Activated gamma-delta T cell treated with Interleukin-2 at 50 U/mL for 16 hours (primary cell): Measurements from ENCODE around the gene FKBP10.
A peak's percentile ranks its signal among the peaks of the same experiment; 100 is the strongest.
"Not testable (repeated sequence)": the region's sequence is repeated elsewhere in the genome, so short reads cannot be mapped to it uniquely, and the experiment has no call there.

Experiments used
- DNase-seq: peaks from one replicate; pipeline ENCODE4 v3.0.0-alpha.2; 2020

Gene FKBP10, protein sequence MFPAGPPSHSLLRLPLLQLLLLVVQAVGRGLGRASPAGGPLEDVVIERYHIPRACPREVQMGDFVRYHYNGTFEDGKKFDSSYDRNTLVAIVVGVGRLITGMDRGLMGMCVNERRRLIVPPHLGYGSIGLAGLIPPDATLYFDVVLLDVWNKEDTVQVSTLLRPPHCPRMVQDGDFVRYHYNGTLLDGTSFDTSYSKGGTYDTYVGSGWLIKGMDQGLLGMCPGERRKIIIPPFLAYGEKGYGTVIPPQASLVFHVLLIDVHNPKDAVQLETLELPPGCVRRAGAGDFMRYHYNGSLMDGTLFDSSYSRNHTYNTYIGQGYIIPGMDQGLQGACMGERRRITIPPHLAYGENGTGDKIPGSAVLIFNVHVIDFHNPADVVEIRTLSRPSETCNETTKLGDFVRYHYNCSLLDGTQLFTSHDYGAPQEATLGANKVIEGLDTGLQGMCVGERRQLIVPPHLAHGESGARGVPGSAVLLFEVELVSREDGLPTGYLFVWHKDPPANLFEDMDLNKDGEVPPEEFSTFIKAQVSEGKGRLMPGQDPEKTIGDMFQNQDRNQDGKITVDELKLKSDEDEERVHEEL

DNA sequence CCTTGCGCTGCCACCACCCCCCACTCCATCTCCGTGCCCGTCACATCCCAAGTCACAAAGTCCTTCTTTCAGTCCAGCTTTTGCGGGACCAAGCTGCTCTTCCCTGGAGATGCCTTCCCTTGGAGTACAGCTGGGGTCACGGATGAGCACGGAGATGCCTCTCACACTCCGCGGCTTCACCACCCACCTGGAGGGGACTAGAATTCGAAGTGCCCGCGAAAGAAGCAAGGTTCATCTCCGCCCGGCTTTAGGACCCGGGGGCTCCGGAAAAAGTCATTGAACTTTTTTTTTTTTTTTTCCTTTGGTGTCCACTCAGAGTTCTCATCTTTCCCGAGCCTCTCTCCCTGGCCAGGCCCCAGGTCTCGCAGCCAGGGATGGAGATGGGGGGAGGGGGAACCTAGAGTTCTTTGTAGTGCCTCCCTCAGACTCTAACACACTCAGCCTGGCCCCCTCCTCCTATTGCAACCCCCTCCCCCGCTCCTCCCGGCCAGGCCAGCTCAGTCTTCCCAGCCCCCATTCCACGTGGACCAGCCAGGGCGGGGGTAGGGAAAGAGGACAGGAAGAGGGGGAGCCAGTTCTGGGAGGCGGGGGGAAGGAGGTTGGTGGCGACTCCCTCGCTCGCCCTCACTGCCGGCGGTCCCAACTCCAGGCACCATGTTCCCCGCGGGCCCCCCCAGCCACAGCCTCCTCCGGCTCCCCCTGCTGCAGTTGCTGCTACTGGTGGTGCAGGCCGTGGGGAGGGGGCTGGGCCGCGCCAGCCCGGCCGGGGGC, at the start of gene FKBP10:
FKBP10 (plus strand) TSS at position 624 of the 771 bp plus-strand sequence; CDS start at position 655, 31 bp downstream.
- peak; percentile 40 for DNase-seq

- no peak for DNase-seq
Observed at GRCh38 chr17:41763327-41763726, 49.5 kb upstream of the FKBP10 start.

DNA sequence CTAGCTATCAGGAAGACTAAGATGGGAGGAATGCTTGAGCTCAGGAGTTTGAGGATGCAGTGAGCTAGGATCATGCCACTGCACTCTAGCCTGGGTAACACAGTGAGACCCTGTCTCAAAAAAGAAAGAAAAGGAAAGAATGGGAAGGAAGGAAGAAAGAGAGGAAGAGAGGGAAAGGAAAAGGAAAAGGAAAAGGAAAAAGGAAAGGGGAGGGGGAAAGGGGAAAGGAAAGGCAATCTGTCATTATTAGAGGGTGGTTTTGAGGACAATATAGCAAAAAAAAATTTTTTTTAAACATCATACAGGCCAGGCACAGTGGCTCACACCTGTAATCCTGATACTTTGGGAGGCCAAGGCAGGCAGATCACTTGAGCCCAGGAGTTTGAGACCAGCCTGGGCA, 46.7 kb upstream of the FKBP10 start:
- DNase-seq, result no peak

GRCh38 chr17:41767324-41768042, 45.3 kb upstream of the FKBP10 start:
- no peak for DNase-seq

GRCh38 chr17:41768682-41769288, 44.0 kb upstream of the FKBP10 start:
- DNase-seq, result no peak

GRCh38 chr17:41769346-41769862, 43.4 kb upstream of the FKBP10 start:
- no peak for DNase-seq

GRCh38 chr17:41769985-41770384, 42.8 kb upstream of the FKBP10 start:
- no peak for DNase-seq

DNA sequence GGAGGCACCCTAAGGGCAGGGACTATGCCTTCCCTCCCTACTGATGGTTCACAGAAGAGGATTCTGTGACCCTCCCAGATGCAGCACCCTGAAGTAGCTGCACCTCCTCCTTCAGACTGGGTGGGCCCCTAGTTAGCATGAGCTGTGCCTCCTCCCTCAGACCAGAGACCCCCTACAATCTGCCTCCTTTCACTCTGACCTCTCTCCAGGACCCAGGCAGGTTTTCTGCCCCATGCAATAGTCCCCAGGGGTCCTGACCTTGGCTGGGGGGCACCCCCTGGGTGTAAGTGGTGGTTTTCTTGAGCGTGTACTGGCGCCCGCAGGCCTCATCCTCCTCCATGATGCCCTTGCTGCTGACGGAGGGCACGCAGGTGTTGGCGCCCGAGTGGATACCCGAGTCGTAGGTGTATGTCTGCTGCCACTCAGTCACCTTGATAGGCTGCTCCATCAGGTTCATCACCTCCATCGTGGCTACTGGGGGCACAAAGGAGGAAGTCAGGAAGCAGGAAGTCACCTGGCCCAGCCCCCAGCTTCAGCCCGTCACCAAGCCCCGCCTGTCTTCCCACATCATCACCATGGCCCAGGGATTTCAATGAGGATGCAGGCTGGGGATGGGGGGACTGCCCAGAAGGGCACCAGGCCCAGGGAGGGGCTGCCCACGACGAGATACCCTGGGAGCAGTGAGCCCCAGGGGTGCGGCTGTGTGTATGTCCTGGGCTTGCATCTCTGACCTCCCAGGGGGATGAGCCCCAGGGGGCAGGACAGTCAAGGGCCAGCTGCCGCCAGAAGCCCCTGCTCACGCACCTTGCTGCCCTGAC, 41.2 kb upstream of the FKBP10 start:
- no peak for DNase-seq

- DNase-seq, result no peak
Observed at GRCh38 chr17:41772218-41772585, 40.6 kb upstream of the FKBP10 start.

DNA sequence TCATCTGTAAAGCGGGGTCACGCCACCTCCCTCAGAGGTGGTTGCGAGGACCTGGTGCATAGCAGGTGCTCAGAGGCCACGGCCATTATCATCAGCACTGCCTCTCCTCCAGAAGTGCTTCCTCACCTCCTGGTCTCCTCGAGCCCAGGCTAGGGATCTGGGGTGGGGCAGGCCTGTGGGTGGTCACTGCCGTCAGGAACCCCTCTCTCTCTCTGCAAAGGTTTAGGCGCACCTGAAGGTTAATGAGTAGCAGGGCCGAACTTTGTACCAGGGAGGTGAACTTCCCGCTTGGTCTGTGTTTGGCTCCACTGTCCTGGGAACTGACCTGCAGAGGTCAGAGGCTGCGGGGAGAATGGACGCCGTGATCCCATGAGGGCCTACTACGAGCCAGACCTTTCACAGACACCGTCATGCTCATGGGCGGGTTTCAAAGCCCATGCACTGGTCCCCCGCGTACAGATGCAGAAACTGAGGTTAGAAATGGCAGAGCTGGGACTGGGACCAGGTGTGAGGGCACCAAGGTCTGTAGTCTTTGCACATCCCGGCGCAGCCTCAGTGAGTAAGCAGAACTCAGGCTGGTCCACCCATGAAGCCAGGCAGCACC, 40.1 kb upstream of the FKBP10 start:
- no peak for DNase-seq

- no peak for DNase-seq
Observed at GRCh38 chr17:41773190-41773588, 39.6 kb upstream of the FKBP10 start.

DNA sequence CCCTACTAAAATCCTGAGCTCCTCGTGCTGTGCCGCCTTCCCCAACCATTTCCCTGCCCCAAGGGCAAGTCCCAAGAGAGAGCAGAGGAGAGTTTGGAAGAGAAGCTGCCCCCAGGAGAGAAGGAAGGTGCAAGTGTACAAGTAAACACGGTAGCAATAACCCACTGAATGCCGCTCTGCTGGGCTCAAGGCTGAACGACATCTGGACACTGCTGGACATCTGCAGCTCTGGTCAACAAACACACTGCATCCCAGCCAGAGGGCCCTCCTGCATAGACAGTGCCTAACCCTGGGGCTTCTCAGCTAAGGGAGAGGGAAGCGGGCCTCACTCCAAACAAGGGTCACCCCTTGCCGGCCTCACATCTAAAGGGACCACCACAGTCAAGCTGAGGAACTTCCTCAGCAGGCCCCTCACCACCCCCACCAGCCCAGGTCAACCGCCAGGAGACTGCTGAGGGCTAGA, 39.0 kb upstream of the FKBP10 start:
- DNase-seq, result no peak

DNA sequence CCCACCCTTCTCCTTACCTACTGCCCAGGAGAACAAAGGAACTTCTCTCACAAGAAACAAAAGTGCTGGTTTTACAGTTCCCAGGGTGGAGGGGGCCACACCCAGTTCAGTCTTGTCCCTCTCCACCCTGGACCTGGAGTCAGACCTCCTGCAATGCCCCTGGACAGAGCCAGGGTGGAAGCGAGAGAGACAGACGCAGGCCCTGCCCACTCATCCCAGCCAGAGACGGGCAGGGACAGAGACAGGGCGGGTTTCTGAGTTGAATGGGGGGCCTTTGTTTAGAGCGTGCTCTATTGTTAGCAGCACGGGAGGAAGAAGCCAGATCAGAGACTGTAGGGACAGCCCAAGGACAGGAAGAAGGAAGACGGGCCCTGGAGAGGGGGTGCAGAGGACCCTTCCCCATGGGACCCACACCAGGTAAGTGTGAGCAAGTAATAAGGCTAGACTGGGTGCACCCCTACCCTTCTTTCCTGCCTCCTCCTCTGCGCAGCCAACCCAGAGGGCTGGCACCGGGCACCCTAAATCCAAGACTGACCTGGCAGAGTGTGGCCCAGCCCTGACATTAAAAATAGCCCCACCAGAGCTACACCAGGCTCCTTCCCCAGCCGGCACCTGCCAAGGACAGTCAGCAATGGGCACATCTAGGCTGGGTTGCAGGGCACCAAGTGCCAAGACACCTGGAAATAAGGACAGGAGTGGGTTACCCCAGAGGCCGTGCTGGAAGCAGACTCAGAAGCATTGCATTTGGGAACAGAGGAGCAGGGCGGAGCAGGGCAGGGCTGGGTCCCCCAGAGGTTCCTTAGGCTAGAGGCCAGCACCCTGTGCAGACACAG, 37.2 kb upstream of the FKBP10 start:
- DNase-seq, result no peak

- not testable (repeated sequence) for DNase-seq
Observed at GRCh38 chr17:41776262-41776900, 36.4 kb upstream of the FKBP10 start.

GRCh38 chr17:41777157-41777573, 35.6 kb upstream of the FKBP10 start:
- no peak for DNase-seq

- no peak for DNase-seq
Observed at GRCh38 chr17:41777574-41778188, 35.1 kb upstream of the FKBP10 start.

DNA sequence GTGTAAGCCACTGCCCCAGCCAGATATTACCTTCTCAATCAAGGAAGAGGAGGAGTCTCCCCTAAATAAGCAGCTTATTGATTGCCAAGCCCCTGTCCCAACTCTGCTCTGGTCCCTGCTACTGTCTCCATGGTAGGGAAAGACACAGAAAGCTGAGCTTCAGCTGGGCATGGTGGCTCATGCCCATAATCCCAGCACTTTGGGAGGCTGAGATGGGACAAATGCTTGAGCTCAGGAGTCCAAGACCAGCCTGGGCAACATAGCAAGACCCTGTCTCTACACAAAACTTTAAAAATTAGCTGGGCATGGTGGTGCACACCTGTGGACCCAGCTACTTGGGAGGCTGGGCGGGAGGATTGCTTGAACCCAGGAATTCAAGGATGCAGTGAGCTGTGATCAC, 32.9 kb upstream of the FKBP10 start:
- DNase-seq, result no peak

DNA sequence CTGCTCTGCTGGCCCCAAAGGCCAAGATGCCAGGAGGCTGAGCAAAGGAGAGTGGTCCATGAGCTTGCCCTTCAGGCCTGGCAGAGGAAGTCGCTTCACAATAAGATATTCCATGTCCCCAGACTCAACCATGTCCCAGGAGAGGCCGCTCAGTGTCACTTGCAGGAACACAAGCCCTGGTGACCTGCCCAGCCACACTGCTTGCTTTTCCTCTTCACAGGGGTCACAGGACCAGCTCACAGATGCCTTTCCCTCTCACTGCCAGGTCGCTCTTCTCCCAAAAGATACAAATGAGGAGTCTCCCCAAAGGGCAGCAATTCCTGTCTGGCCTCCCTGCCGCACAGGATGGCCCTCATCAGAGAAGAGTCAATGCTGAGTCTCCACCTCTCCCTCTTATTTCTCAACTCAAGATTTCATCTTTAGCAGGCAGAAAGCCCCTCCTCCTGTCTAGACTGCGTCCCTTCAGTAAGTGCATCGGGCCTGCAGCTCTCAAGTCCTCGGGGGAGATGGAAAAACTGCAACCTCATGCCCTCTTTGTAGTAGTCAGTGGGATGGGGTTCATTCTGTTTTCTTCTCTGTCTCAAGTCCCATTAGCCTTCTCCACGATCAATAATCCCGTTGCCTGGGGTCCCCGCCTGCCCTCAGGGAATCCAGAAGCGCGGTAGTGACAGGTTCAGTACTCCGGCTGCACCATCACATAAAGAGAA, 31.2 kb upstream of the FKBP10 start:
- no peak for DNase-seq
